Measurements from ENCODE around the gene MMRN1. TPM values are rescaled to one million over a fixed set of nuclear protein-coding genes. Genes with fewer than 3 reads are reported as not detected.

MMRN1 gene
- polyA plus RNA-seq, 10 donors: 5.2 to 16.0 (median 9.8) TPM

DNA sequence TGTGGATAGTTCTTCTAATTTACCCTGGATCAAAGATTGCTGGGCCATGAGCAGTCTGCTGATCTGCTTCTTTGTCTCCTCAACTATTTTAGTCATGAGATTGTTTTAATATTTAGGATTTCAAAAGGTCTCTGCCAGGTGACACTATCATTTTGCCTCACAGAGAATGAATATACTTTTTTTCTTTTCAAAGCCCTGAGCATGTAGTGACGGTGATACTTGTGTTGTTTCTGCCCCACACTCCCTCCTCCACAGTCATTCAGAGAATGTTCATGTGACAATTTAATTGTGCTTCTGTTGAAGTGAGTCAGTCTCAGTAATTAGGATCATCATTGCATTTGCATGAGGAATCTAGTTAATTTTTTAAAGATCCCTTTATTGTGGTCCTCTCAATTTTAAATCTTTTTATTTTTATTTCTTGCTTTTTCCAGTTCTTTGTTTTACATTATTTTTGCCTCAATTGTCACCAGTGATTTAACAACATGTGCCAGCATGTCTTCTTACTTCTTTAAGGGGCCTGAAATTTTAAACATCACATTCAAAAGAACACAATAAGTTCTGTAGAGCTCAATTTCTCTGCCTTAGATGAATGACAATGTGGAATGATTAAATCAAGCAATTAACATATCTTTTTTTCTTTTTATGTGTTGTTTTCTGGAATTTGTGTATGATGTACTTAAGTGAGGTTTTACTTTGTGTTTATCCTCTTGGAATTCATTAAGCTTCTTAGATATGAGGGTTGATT is 12.3 kb downstream of the MMRN1 start:
- DNase-seq: no peak

DNA sequence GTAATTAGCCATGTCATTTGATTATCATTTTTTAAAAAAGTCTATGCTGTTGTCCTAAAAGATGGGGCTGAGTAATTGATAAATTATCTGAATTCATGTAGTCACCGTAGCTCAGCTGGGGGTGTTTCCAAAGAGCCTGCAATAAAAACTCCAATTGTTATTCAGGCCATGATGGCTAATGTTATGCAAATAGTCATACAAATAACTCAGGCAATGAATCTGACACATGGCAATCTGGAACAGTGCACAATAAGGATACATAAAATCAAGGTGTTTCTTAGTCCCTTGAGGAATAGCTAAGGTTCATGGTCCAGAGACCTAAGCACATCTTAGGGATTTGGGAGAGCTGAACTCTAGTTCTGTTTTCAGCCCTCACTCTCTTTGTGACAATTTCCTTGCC is 15.2 kb downstream of the MMRN1 start:
- DNase-seq: no peak

- no peak for DNase-seq
These were observed 19.0 kb downstream of the MMRN1 start for GRCh38 chr4:89913623-89914022.

GRCh38 chr4:89914609-89915550 is 20.2 kb downstream of the MMRN1 start:
- DNase-seq: no peak

- DNase-seq: no peak
These were observed 21.3 kb downstream of the MMRN1 start for GRCh38 chr4:89915937-89916336.

DNA sequence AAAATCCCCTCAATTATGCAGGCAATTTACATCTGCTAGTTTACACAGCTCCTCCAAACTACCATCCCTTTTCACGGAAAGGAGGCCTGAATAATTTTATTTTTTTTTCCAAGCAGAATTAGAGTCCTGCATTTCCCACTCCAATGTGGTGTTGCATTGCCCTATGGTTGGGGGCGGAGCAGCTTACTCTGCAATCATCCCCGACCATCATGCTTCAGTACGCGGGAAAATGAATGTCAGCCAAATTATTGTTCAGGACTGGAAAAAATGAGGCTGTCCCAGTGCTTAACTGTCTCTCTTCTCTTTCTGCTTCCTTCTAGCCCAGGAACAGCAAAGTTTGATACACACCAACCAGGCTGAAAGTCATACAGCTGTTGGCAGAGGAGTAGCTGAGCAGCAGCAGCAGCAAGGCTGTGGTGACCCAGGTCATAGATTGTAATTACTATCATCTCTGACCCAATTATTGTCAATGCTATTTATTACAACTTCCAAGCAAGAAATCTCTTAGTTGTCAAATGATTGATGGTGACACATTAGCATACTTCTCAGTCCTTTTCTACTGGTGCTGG is 28.3 kb downstream of the MMRN1 start:
- no peak for DNase-seq

DNA sequence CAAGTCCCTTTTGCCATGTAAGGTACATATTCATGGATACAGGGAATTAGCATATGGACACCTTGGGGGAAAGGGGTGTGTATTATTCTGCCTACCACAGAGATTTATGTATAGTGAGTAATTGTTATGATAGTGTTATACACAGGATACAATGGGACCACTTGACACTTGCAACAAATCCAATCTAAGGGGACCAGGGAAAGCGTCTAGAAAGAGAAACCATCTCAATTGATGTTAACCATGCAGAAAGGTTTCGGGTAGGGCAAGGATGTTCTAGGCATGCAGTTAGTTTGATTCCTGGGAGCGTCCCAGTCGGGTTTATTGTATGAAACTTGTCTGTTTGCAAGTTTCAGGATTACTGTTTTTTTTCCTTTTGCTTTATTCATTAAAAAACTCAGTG is 34.2 kb downstream of the MMRN1 start:
- no peak for DNase-seq

- DNase-seq: no peak
These were observed 34.9 kb downstream of the MMRN1 start for GRCh38 chr4:89929425-89930159.

DNA sequence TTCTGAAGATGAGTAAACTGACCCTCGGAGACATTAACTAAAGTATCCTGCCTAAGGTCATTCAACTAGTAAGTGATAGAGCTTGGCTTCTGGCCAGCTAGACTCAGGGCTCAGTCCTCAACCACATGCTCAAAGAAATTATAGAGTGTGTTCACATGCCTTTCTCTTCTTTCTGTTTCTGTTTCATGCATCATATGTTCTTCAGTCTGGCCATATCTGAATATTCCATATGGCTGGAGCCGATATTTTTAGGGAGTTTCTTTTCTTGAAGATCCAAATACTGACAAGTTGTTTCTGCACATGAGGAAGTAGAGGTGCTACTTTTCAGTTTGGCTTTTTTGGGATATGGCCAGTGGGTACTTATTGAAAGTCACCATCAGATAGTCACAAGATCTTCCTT is 44.9 kb downstream of the MMRN1 start:
- peak in 1 of 3 donors; percentile 2 for DNase-seq

DNA sequence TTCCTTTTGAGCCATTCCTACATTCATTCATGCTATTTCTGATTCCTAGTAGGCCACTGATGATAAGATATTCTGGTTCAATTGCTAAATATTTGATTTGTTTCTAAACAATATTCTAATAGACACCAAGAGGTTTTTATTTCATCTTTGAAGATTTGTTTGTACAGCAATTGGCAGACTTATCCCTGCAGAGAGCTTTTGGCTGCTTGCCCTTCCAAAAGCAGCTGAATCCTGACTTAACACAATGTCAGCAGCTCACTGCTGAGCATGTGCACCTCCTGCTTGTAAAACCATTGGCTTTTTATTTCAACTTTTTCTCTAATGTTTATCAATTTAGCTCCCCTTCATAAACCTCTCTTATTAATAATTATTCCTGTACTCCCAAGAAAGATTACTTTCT is 45.3 kb downstream of the MMRN1 start:
- peak; percentile 39 to 74 (median 61) for DNase-seq

GRCh38 chr4:89942811-89943210 is 48.2 kb downstream of the MMRN1 start:
- DNase-seq: no peak

DNA sequence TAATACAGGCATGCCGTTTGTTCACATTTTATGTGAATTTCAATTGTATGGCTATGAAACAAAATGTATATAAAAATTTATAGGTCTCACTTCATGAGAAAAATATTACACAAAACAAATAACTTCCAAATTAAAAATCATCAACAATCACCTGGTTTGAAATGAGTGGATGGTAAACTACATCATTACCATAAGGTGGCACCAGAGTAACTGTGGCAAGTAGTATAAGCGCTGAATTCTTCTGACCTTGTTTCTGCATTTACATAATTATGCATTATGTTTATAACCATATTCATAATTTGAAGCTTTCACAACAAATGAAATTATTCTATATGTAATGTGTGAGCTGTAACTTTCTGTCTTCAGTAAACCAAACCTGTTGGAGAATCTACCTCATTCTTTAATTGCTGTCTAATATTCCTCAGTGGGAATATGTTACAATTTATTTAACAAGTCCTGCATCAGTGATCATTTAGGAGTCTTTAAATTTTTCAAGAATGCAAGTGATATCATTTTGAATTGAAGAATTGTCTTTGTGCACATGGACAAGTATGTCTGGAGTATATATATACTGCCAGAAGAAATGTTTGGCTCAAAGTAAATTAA is 55.2 kb downstream of the MMRN1 start:
- no peak for DNase-seq

GRCh38 chr4:89952458-89952857 is 57.8 kb downstream of the MMRN1 start:
- DNase-seq: no peak

- no peak for DNase-seq
These were observed 60.4 kb downstream of the MMRN1 start for GRCh38 chr4:89954906-89955695.

DNA sequence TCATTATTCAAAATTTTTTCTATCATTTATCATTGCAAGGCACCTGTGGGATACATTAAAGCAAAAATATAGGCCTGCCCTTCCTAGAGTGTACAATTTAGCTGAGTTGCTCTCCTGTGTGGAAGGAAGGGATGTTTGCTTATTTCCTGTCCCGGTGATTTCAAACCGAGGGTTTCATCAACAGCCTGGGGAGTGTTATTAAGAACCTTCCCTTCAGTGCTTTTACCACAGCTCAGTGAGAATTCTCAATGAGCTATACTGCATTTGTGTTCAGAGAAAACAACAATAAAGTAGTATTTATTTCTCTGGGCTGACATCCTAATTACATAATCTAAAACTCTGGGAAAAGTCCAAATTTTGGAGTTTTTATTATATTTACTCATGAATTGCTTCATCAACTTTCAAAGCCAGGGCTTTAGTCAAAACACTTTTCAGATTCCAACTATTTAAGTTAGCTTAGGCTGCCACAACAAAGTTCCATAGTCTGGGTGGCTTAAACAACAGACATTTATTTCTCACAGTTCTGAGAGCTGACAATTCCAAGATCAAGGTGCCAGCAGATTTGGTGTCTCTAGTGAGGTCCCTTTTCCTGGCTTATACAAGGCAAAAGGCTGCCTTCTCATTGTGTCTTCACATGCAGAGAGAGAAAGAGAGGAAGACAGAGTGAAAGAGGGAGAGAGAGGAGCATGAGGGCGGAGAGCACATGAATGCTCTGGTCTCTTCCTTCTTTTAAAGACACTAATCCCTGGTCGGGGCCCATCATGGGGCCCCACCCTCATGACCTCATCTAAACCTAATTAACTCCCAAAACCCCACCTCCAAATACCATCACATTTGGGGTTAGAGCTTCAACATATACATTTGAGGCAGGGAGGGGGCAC is 62.6 kb downstream of the MMRN1 start:
- no peak for DNase-seq

GRCh38 chr4:89981789-89982334 is 87.2 kb downstream of the MMRN1 start:
- no peak for DNase-seq

DNA sequence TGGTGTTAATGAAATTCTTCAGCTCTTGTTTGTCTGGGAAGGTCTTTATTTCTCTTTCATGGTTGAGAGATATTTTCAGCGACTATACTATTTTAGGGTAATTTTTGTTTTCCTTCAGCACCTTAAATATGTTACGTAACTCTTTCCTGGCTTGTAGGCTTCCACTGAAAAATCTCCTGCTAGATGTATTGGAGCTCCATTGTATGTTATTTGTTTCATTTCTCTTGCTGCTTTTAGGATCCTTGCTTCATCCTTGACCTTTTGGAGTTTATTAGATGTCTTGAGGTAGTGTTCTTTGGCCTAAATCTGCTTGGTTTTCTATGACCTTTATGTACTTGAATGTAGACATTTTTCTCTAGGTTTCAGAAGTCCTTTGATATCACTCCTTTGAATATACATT is 93.6 kb downstream of the MMRN1 start:
- DNase-seq: no peak

- DNase-seq: no peak
These were observed 98.1 kb downstream of the MMRN1 start for GRCh38 chr4:89992744-89993143.

DNA sequence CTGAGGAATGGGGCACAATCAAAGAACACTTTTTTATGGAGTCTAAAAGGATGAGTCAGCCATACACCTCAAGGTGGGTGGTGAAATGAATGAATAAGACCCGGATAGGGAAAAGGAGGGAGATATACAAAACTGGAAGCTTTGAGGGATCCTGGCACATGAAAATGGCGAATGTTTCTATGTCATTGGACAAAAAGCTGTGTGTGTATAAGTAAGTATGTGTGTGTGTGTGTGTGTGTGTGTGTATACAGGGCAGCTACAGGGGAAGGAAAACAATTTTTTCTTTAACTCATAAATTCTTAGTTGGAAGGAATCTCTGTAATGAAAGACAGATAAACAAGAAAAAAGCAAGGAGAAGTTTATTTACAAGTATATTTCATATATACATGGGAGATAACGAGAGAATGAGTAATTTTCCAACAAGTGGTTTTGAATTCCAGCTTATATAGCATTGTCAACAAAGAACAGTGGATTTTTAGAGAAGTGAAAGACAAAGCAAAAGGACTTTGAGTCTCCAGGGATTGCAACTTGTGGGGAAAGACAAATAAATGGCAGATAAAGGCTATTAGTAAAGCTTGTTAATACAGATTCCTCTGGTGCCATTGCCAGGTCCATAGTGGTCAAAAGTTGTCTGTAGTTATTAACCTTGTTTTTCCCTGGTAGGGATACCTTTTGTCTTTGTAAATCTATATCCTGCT is 99.7 kb downstream of the MMRN1 start:
- no peak for DNase-seq

All from muscle of back (tissue), 11 donors.